Esophagus muscularis mucosa (tissue), 4 donors: ENCODE measurements around the gene ARMC9.

Experiments
- CTCF ChIP-seq, 3 experiments: fragments of 200-600 bp in 2 of 3; fragments of 450-650 bp in 1 of 3; sonication (generic) in 2 of 3; IDR thresholded peaks; one replicate each; pipeline ENCODE4 v1.5.1; 2017 to 2019; ENCODE audit warnings: antibody characterized with exemption in 3 of 3, mild to moderate bottlenecking in 2 of 3, moderate library complexity in 1 of 3
- EP300 ChIP-seq: sonication (generic); formaldehyde crosslinking; IDR thresholded peaks from one replicate; pipeline ENCODE4 v1.6.1; 2017; ENCODE audit warnings: antibody characterized with exemption
- POLR2A ChIP-seq: fragments of 450-650 bp; IDR thresholded peaks from one replicate; pipeline ENCODE4 v1.6.1; 2017; ENCODE audit warnings: antibody characterized with exemption, moderate library complexity, mild to moderate bottlenecking, low read depth
- POLR2AphosphoS5 ChIP-seq, 2 donors: sonication (generic); formaldehyde crosslinking; IDR thresholded peaks; one replicate each; pipeline ENCODE4 v1.6.1; 2017; ENCODE audit warnings: antibody characterized with exemption in 2 of 2

DNA sequence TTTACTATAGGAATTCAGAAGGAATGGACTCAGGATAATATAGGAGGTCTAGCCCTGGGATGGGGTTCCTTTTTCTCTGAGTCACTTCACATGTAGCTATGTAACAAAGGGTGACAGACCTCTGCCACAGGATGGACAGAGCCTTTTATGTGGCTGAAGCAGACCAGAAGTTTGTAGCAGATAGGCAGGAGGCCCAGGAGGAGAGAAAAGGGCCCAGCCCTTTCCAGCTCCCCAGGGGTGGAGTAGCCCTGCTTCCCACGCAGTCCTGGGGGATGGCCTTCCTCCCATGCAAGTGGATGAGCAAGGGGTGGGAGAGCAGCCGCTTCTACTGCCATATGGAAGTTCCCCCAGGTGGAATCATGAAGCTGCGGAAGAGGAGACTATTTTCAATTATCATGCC is 40.3 kb downstream of the ARMC9 start:
- TF ChIP-seq CTCF (IDR thresholded peaks at IDR 0.05): no peak
- TF ChIP-seq POLR2A: no peak
- no peak for TF ChIP-seq POLR2AphosphoS5 (IDR thresholded peaks at IDR 0.05)
- no peak for TF ChIP-seq EP300
